ENCODE results near the gene GNAI3. TPM values are rescaled to one million over a fixed set of nuclear protein-coding genes. Genes with fewer than 3 reads are reported as not detected.

GNAI3 gene
- total RNA-seq, 1 experiment from 2014 or later = 9.9 TPM

- Histone ChIP-seq H3K4me1 (ENCODE audit: insufficient read depth, low read length) (no peaks in the 10 kb centered on the region), H2BK12ac (ENCODE audit: insufficient read length, low read depth, low read length) (no peak overlapping the region), H3K23ac (ENCODE audit: insufficient read length, low read depth, low read length) (no peak overlapping the region), H2BK15ac (ENCODE audit: low read depth, low read length) (no peak overlapping the region), H4K8ac (replicated peaks; ENCODE audit: insufficient read length, low read depth, low read length) (no peak overlapping the region), H3K27me3 (ENCODE audit: insufficient read depth, low read length) (no peaks in the 10 kb centered on the region), H3K23me2 (ENCODE audit: insufficient read length, low read depth, low read length, poor library complexity, severe bottlenecking) (no peaks in the 10 kb centered on the region), H4K91ac (ENCODE audit: insufficient read length, low read depth, low read length) (no peak overlapping the region), H3K79me1 (ENCODE audit: insufficient read depth, low read depth, low read length, poor library complexity, severe bottlenecking) (no peaks in the 10 kb centered on the region), H2BK20ac (ENCODE audit: low read depth, low read length, poor library complexity, severe bottlenecking) (no peak overlapping the region), H4K20me1 (ENCODE audit: control insufficient read depth, insufficient read depth, insufficient read length) (no peaks in the 10 kb centered on the region), H3K79me2 (ENCODE audit: insufficient read depth, low read length) (no peaks in the 10 kb centered on the region), H3K56ac (ENCODE audit: insufficient read length, low read depth, low read length) (no peak overlapping the region), H2AFZ (ENCODE audit: low read length) (no peak overlapping the region), H3K27ac (ENCODE audit: insufficient read length, low read depth, low read length) (no peak overlapping the region), H3K9me3 (ENCODE audit: control insufficient read depth, low read depth, low read length) (no peaks in the 10 kb centered on the region), H3K18ac (ENCODE audit: insufficient read length, low read depth, low read length) (no peak overlapping the region), H3K4ac (ENCODE audit: low read depth, low read length) (no peak overlapping the region), H2BK120ac (ENCODE audit: low read depth, low read length, poor library complexity, severe bottlenecking) (no peak overlapping the region), H4K5ac (ENCODE audit: insufficient read length, low read depth, low read length) (no peak overlapping the region), H3K4me2 (ENCODE audit: insufficient read depth, insufficient read length, low read length) (no peak overlapping the region), H3K9ac (ENCODE audit: extremely low read depth, insufficient read length, low read length) (no peak overlapping the region), H3K14ac (ENCODE audit: insufficient read depth, low read length) (no peak overlapping the region), H2BK5ac (ENCODE audit: insufficient read length, low read length) (no peak overlapping the region), H2AK5ac (ENCODE audit: insufficient read length, low read length) (no peak overlapping the region), H3T11ph (ENCODE audit: low read length) (no peak overlapping the region)
- TF ChIP-seq, protein P1, sequence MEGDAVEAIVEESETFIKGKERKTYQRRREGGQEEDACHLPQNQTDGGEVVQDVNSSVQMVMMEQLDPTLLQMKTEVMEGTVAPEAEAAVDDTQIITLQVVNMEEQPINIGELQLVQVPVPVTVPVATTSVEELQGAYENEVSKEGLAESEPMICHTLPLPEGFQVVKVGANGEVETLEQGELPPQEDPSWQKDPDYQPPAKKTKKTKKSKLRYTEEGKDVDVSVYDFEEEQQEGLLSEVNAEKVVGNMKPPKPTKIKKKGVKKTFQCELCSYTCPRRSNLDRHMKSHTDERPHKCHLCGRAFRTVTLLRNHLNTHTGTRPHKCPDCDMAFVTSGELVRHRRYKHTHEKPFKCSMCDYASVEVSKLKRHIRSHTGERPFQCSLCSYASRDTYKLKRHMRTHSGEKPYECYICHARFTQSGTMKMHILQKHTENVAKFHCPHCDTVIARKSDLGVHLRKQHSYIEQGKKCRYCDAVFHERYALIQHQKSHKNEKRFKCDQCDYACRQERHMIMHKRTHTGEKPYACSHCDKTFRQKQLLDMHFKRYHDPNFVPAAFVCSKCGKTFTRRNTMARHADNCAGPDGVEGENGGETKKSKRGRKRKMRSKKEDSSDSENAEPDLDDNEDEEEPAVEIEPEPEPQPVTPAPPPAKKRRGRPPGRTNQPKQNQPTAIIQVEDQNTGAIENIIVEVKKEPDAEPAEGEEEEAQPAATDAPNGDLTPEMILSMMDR (conservative IDR thresholded peaks at IDR 0.05) = no peak
- Mint-ChIP-seq H3K4me1 (no peaks in the 10 kb centered on the region), H3K36me3 (ENCODE audit: insufficient read depth in 1 of 3, low read depth in 3 of 3) (peaks cover 12 to 65% (median 60%) of the 10 kb centered on the region in 3 experiments; a peak in 6 of 7 replicates), H3K4me3 (no peak overlapping the region), H3K27me3 (ENCODE audit: low read depth) (no peaks in the 10 kb centered on the region), H3K27ac (no peak overlapping the region), H3K9me3 (no peaks in the 10 kb centered on the region)
- DNase-seq = no peak
- WGBS (ENCODE audit: extremely low coverage, insufficient read length, low lambda C conversion rate) = no CpG with 5 or more reads among the region's 3 CpGs
These were observed 40.8 kb downstream of the GNAI3 start for GRCh38 chr1:109589177-109589576.

Data from H9 (cell line).